IMR-90 (cell line): ENCODE results near the gene CDC6. TPM values are rescaled to one million over a fixed set of nuclear protein-coding genes. Genes with fewer than 3 reads are reported as not detected.

ENCODE experiments used
- ATAC-seq: fragments of 200-7000 bp; cut with Tn5 transposase; 2 replicates; pipeline ENCODE4 v1.9.1; 2020; ENCODE audit warnings: low read depth, mild to moderate bottlenecking, moderate library complexity
- BruUV-seq: library from RNA; stranded (reverse); fragments of 400-500 nt; replicated peaks from 2 replicates; lab custom pipeline; 2021; lab: Mats Ljungman, UMichigan
- CTCF ChIA-PET: fragments of 300-600 bp; formaldehyde crosslinking; extraction: SDS; loops from one replicate; lab custom pipeline; 2021; ENCODE audit warnings: antibody characterized with exemption; lab: Yijun Ruan, JAX
- POLR2A ChIA-PET: fragments of 300-600 bp; sonication (Branson Sonifier 250); formaldehyde crosslinking; loops from one replicate; lab custom pipeline; 2022; ENCODE audit warnings: antibody characterized with exemption; ENCODE audit not compliant: unreplicated experiment; lab: Charles Lee
- DNase-seq: peaks from one replicate; pipeline ENCODE4 v3.0.0; 2013
- H2AFZ ChIP-seq: replicated peaks from 2 replicates; pipeline ENCODE3; 2013; ENCODE audit warnings: low read length, mild to moderate bottlenecking; ENCODE audit not compliant: poor library complexity
- H2AK5ac ChIP-seq: 2 replicates; pipeline ENCODE4 v1.6.1; 2013; ENCODE audit warnings: low read depth, low read length, inconsistent platforms
- H2AK9ac ChIP-seq: replicated peaks from 2 replicates; pipeline ENCODE3; 2013; ENCODE audit warnings: mild to moderate bottlenecking, low read depth, low read length, moderate library complexity; ENCODE audit not compliant: poor library complexity
- H2BK120ac ChIP-seq: 2 replicates; pipeline ENCODE4 v1.6.1; 2013; ENCODE audit warnings: low read depth, low read length, inconsistent platforms
- H2BK15ac ChIP-seq: 3 replicates; pipeline ENCODE4 v1.6.1; 2013; ENCODE audit warnings: low read depth, low read length, inconsistent platforms
- H2BK20ac ChIP-seq: 2 replicates; pipeline ENCODE4 v1.6.1; 2013; ENCODE audit warnings: low read depth, mild to moderate bottlenecking, inconsistent platforms, low read length, moderate library complexity
- H2BK5ac ChIP-seq: 2 replicates; pipeline ENCODE4 v1.6.1; 2013; ENCODE audit warnings: mild to moderate bottlenecking, low read depth, low read length, inconsistent platforms; ENCODE audit not compliant: poor library complexity, severe bottlenecking
- H3K14ac ChIP-seq: replicated peaks from 2 replicates; pipeline ENCODE4 v1.6.1; 2013; ENCODE audit warnings: low read depth, low read length, inconsistent platforms
- H3K18ac ChIP-seq: 2 replicates; pipeline ENCODE4 v1.6.1; 2013; ENCODE audit warnings: low read depth, low read length, control low read depth
- H3K23ac ChIP-seq: 2 replicates; pipeline ENCODE4 v1.6.1; 2013; ENCODE audit warnings: low read depth, low read length, inconsistent platforms
- H3K27ac ChIP-seq: 2 replicates; pipeline ENCODE4 v1.5.1; 2013; ENCODE audit warnings: mild to moderate bottlenecking, control low read depth, low read length; ENCODE audit not compliant: insufficient read depth
- H3K27me3 ChIP-seq: 2 replicates; pipeline ENCODE4 v1.6.1; 2013; ENCODE audit warnings: low read length; ENCODE audit not compliant: control insufficient read depth, insufficient read depth
- H3K36me3 ChIP-seq: 2 replicates; pipeline ENCODE4 v1.6.1; 2013; ENCODE audit warnings: low read length, mixed read lengths; ENCODE audit not compliant: control insufficient read depth, insufficient read depth
- H3K4ac ChIP-seq: 2 replicates; pipeline ENCODE4 v1.6.1; 2013; ENCODE audit warnings: low read depth, low read length, inconsistent platforms
- H3K4me1 ChIP-seq: 2 replicates; pipeline ENCODE4 v1.6.1; 2013; ENCODE audit warnings: low read length, mixed read lengths; ENCODE audit not compliant: control insufficient read depth, insufficient read depth
- H3K4me2 ChIP-seq: 2 replicates; pipeline ENCODE4 v1.6.1; 2013; ENCODE audit warnings: low read depth, mild to moderate bottlenecking, control low read depth, low read length, moderate library complexity
- H3K4me3 ChIP-seq: 2 replicates; pipeline ENCODE4 v1.5.1; 2013; ENCODE audit warnings: low read depth, mild to moderate bottlenecking, control low read depth, low read length, moderate library complexity; ENCODE audit not compliant: insufficient read depth
- H3K56ac ChIP-seq: 2 replicates; pipeline ENCODE4 v1.6.1; 2013; ENCODE audit warnings: low read length, inconsistent platforms; ENCODE audit not compliant: insufficient read depth; ENCODE audit errors: extremely low read depth
- H3K79me1 ChIP-seq, 2 experiments: 2 replicates each; pipeline ENCODE4 v1.6.1; 2013; ENCODE audit warnings: low read length in 2 of 2, inconsistent platforms in 1 of 2, low read depth in 1 of 2
- H3K9ac ChIP-seq: 2 replicates; pipeline ENCODE4 v1.6.1; 2013; ENCODE audit warnings: low read depth, low read length, control low read depth
- H3K9me1 ChIP-seq: 2 replicates; pipeline ENCODE4 v1.6.1; 2013; ENCODE audit warnings: low read length, inconsistent platforms; ENCODE audit not compliant: insufficient read depth
- H3K9me3 ChIP-seq: 2 replicates; pipeline ENCODE4 v1.6.1; 2013; ENCODE audit warnings: low read length; ENCODE audit not compliant: control insufficient read depth, insufficient read depth
- H4K20me1 ChIP-seq: 2 replicates; pipeline ENCODE4 v1.6.1; 2013; ENCODE audit warnings: low read length, inconsistent platforms; ENCODE audit not compliant: insufficient read depth
- H4K5ac ChIP-seq: 2 replicates; pipeline ENCODE4 v1.6.1; 2013; ENCODE audit warnings: mild to moderate bottlenecking, low read depth, low read length, control low read depth
- H4K8ac ChIP-seq, 2 experiments: 2 replicates each; pipeline ENCODE4 v1.6.1; 2013; ENCODE audit warnings: low read depth in 2 of 2, low read length in 2 of 2, control low read depth in 1 of 2, inconsistent platforms in 1 of 2
- H4K91ac ChIP-seq: 2 replicates; pipeline ENCODE4 v1.6.1; 2013; ENCODE audit warnings: low read depth, low read length, inconsistent platforms; ENCODE audit not compliant: insufficient read depth
- BHLHE40 ChIP-seq: fragments of 150-350 bp; IDR thresholded peaks from 2 replicates; pipeline ENCODE4 v1.6.1; 2016; ENCODE audit warnings: mild to moderate bottlenecking, low read depth, low read length
- CEBPB ChIP-seq: IDR thresholded peaks from 2 replicates; pipeline ENCODE4 v1.6.1; 2012; ENCODE audit warnings: low read depth, low read length, improper control_type of control experiment
- CHD1 ChIP-seq: IDR thresholded peaks from 2 replicates; pipeline ENCODE4 v1.6.1; 2012; ENCODE audit warnings: low read depth, low read length, improper control_type of control experiment
- CTCF ChIP-seq: conservative IDR thresholded peaks from 2 replicates; pipeline ENCODE4 v1.5.1; 2012; ENCODE audit warnings: mild to moderate bottlenecking, low read depth, low read length, improper control_type of control experiment
- ELK1 ChIP-seq: fragments of 150-350 bp; IDR thresholded peaks from 2 replicates; pipeline ENCODE4 v1.6.1; 2016; ENCODE audit warnings: low read depth, mild to moderate bottlenecking, low read length, moderate library complexity, borderline replicate concordance
- FOS ChIP-seq: fragments of 150-350 bp; IDR thresholded peaks from 2 replicates; pipeline ENCODE4 v1.6.1; 2016; ENCODE audit warnings: low read depth, low read length
- MAFK ChIP-seq: IDR thresholded peaks from 2 replicates; pipeline ENCODE4 v1.6.1; 2012; ENCODE audit warnings: low read depth, low read length, improper control_type of control experiment
- MAZ ChIP-seq: IDR thresholded peaks from 2 replicates; pipeline ENCODE4 v1.6.1; 2012; ENCODE audit warnings: low read depth, mild to moderate bottlenecking, low read length, improper control_type of control experiment, moderate library complexity, borderline replicate concordance
- MXI1 ChIP-seq: IDR thresholded peaks from 2 replicates; pipeline ENCODE4 v1.6.1; 2012; ENCODE audit warnings: low read depth, mild to moderate bottlenecking, low read length, moderate library complexity, borderline replicate concordance
- POLR2A ChIP-seq: IDR thresholded peaks from 2 replicates; pipeline ENCODE4 v1.6.1; 2012; ENCODE audit warnings: mild to moderate bottlenecking, low read depth, low read length
- RAD21 ChIP-seq: IDR thresholded peaks from 2 replicates; pipeline ENCODE4 v1.6.1; 2012; ENCODE audit warnings: low read length, improper control_type of control experiment
- RFX5 ChIP-seq: IDR thresholded peaks from 2 replicates; pipeline ENCODE4 v1.8.0; 2012; ENCODE audit warnings: low read depth, mild to moderate bottlenecking, low read length, moderate library complexity
- SMC3 ChIP-seq: fragments of 150-350 bp; IDR thresholded peaks from 2 replicates; pipeline ENCODE4 v1.6.1; 2016; ENCODE audit warnings: low read depth, mild to moderate bottlenecking, antibody characterized with exemption, low read length, moderate library complexity
- USF2 ChIP-seq: fragments of 150-350 bp; IDR thresholded peaks from 2 replicates; pipeline ENCODE4 v1.6.1; 2017; ENCODE audit warnings: mild to moderate bottlenecking, antibody characterized with exemption, low read length, low read depth
- WGBS, 2 experiments: methylation state at CpG; one replicate each; pipeline versions ENCODE4 v1.1.5 to v1.1.7; 2013; ENCODE audit warnings: missing lambda C conversion rate in 2 of 2; ENCODE audit not compliant: insufficient read length in 1 of 2; ENCODE audit errors: extremely low coverage in 2 of 2; 5-methylcytosine and 5-hydroxymethylcytosine counted together
- dilution Hi-C: fragments of 300-500 bp; cut with HindIII; formaldehyde crosslinking; loops from one replicate; pipeline ENCODE4 v1.14.3; 2018; ENCODE audit warnings: low sequenced_read_pairs; ENCODE audit not compliant: unreplicated experiment
- in situ Hi-C: fragments of 300-500 bp; cut with MboI; formaldehyde crosslinking; loops from 3 replicates; pipeline ENCODE4 v1.14.3; 2019; ENCODE audit warnings: low sequenced_read_pairs, inconsistent platforms, mixed read lengths
- intact Hi-C: fragments of 100-400 bp; cut with micrococcal nuclease; formaldehyde crosslinking; loops from 2 replicates; pipeline ENCODE4 v1.10.0; 2022
- polyA plus RNA-seq, 3 experiments: library from polyadenylated mRNA; depleted of rRNA; stranded (reverse); fragments of >200 nt; gene quantifications; 2 replicates each; pipeline ENCODE4 v1.2.3, GENCODE V29; 2012; ENCODE audit warnings: low replicate concordance in 1 of 3
- total RNA-seq: library from RNA; depleted of rRNA; stranded (reverse); fragments of >200 nt; gene quantifications from 2 replicates; pipeline ENCODE4 v1.2.3, GENCODE V29; 2012

Gene CDC6
- total and polyA plus RNA-seq, 2 of the 4 experiments (the other 2 are of a cell fraction): 15.3 to 25.6 TPM

GRCh38 chr17:40349895-40350688 lies 62.4 kb downstream of the CDC6 start:
- peak overlapping the region; percentile 40; the same call in 1 of the 2 replicates for H2AK5ac ChIP-seq
- DNase-seq: peak; percentile 38
- no peaks in the 10 kb centered on the region for H3K27me3 ChIP-seq
- dilution Hi-C loops: no loop called here
- peak overlapping the region; percentile 23 for H2AFZ ChIP-seq
- H3K18ac ChIP-seq: no peak overlapping the region
- 51% methylated on average over 5 of the region's 19 CpGs; no CpG with 5 or more reads in 1 of the 2 experiments for WGBS, 2 experiments
- H3K14ac ChIP-seq: peak overlapping the region; percentile 18; the same call in 1 of the 2 replicates
- H4K5ac ChIP-seq: no peak overlapping the region
- no peak overlapping the region for H3K4me3 ChIP-seq
- ATAC-seq: no peak
- peaks cover 41% of the 10 kb centered on the region for H3K4me1 ChIP-seq
- H2BK120ac ChIP-seq: no peak overlapping the region
- H3K9me1 ChIP-seq: peaks cover 14% of the 10 kb centered on the region
- H4K8ac ChIP-seq: no peak overlapping the region
- in situ Hi-C loops: loop anchor here (5.0 to 25.0 kb wide), 4 partner anchors 48 to 1312 kb away; partner anchors contain the start of genes KRT27, KRT28 and WIPF2
- no peak overlapping the region for H2BK15ac ChIP-seq
- no peak overlapping the region for H3K56ac ChIP-seq
- H3K9ac ChIP-seq: no peak overlapping the region
- H2AK9ac ChIP-seq: peak overlapping the region; percentile 81
- no peak overlapping the region for H4K91ac ChIP-seq
- H4K20me1 ChIP-seq: peaks cover 68% of the 10 kb centered on the region
- H3K36me3 ChIP-seq: peaks cover 54% of the 10 kb centered on the region
- intact Hi-C loops: no loop called here
- no peak overlapping the region for H3K27ac ChIP-seq
- no peak overlapping the region for H3K4me2 ChIP-seq
- peak overlapping the region; percentile 75 for H3K23ac ChIP-seq
- no peak overlapping the region for H2BK5ac ChIP-seq
- H3K9me3 ChIP-seq: no peaks in the 10 kb centered on the region
- POLR2A ChIA-PET: no interaction called here
- CTCF ChIA-PET: interaction anchor here (1.0 kb wide), 1 partner anchor 31 kb away, joined by 3 read pairs; no protein-coding TSS in a partner anchor
- peaks cover 39 to 85% of the 10 kb centered on the region in 2 experiments for H3K79me1 ChIP-seq
- peak overlapping the region; percentile 4; the same call in 1 of the 2 replicates for H3K4ac ChIP-seq
- H2BK20ac ChIP-seq: no peak overlapping the region
- BruUV-seq: no TSS peak
- no peak for TF ChIP-seq POLR2A
- no peak for TF ChIP-seq SMC3
- no peak for TF ChIP-seq BHLHE40
- TF ChIP-seq ELK1: no peak
- no peak for TF ChIP-seq MXI1
- no peak for TF ChIP-seq USF2
- no peak for TF ChIP-seq FOS
- no peak for TF ChIP-seq CTCF
- TF ChIP-seq CHD1: no peak
- TF ChIP-seq MAFK: no peak
- no peak for TF ChIP-seq MAZ
- TF ChIP-seq RAD21: no peak
- TF ChIP-seq CEBPB: no peak
- TF ChIP-seq RFX5: no peak
